Measurements from ENCODE around the gene PITX3. TPM values are rescaled to one million over a fixed set of nuclear protein-coding genes. Genes with fewer than 3 reads are reported as not detected.

PITX3 gene
- total and polyA plus RNA-seq, 10 donors: not detected

DNA sequence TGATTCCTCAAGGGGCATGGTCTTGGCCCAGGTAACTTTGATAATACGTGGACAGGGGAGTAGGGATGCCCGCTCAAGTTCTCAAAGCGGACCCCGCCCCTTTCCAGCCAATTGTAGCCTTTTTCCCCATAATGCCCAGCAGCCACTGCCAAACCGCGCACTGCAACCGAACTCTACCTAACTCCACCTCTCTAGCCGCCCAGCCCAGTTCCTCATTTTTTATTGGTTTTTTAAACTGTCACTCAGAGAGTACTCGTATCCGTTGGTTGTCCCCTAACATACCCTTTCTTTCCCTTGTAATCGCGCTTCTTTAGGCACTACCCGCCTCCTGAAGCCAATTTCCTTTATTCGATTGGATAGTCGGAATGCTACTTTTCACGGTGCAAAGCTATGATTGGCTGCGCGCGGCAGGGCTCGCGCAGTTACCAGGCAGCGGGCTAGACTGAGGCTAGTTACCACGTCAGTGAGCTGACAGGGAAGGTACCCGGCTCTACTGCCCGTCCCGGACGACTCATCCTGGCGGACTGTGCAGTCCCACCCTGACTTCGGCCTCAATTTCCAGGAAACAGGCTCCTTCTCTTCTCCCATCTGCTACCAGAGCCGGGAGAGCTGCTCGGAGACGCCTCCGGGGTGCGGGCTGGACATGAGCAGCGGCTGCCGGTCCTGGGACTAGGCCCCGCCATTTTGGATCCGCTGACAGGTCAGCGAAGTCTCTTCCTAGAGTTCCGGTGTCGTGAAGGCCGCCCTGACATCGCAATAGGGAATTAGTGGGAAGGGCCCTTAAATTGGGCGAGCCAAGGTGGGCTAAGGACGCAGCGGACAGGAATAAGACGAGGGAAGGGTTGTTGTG lies 4.0 kb upstream of the PITX3 start, which contains the start of gene GBF1:
Gene GBF1 (plus strand): TSS at position 451 of the 850 bp plus-strand sequence. CDS start 13,407 bp downstream, outside the sequence.
- Histone ChIP-seq H3K27ac (peak within 1 kb of the TSS; percentile 77 to 95 (median 92)), H3K4me3 (peak within 1 kb of the TSS; percentile 83 to 98 (median 90)), H3K27me3 (replicated peaks in 1 of 7) (peaks cover 0 to 28% (median 17%) of the 10 kb centered on the region in 7 donors), H3K4me1 (peaks cover 37 to 80% (median 67%) of the 10 kb centered on the region in 6 donors), H3K36me3 (peaks cover 0 to 19% (median 0%) of the 10 kb centered on the region in 6 donors), H3K9me3 (no peaks in the 10 kb centered on the region)
- DNase-seq: peak; percentile 96
- peak in 1 of 11 experiments; percentile 45 for TF ChIP-seq CTCF (IDR thresholded peaks at IDR 0.05 in 8 of 11, conservative IDR thresholded peaks at IDR 0.05 in 3 of 11)
- TF ChIP-seq POLR2AphosphoS5 (IDR thresholded peaks at IDR 0.05): peak; percentile 97 to 100 (median 99)
- TF ChIP-seq POLR2A (IDR thresholded peaks at IDR 0.05): peak; percentile 41 to 97 (median 77)
- WGBS, 5 donors: 0 to 1% (median 0%) methylated on average over 38 to 47 of the region's 47 CpGs
- intact Hi-C loops (cut with DNase I; ENCODE audit: low total_unique reads): no loop called here

DNA sequence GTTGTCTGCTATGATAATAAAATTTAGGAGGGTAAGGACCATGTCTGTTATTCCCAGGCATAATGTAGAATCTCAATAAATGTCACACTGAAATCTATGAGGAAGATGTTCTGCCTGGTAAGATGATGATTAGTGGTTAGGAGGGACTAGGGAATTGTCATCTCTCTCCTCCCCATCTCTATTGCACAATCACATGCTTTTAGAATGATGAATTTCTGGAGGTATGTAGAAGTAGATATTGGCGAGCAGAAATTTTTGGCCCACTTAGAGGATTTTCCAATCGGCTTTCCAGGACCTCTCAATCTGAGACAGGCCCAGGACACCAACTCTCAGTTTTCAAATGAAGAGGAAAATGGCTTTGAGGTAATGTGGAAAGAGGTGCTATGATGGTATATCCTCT lies 2.0 kb upstream of the PITX3 start:
- WGBS, 5 donors: 74 to 90% (median 86%) methylated on average over 2 of the region's 2 CpGs
- no peak overlapping the region for H3K4me3 ChIP-seq
- TF ChIP-seq CTCF (IDR thresholded peaks at IDR 0.05 in 8 of 11, conservative IDR thresholded peaks at IDR 0.05 in 3 of 11): no peak
- TF ChIP-seq POLR2AphosphoS5 (IDR thresholded peaks at IDR 0.05): no peak
- TF ChIP-seq POLR2A (IDR thresholded peaks at IDR 0.05): no peak
- peaks cover 0 to 43% (median 18%) of the 10 kb centered on the region in 7 donors for H3K27me3 ChIP-seq (replicated peaks in 1 of 7)
- no peaks in the 10 kb centered on the region for H3K9me3 ChIP-seq
- intact Hi-C loops (cut with DNase I; ENCODE audit: low total_unique reads): no loop called here
- peaks cover 37 to 65% (median 55%) of the 10 kb centered on the region in 6 donors for H3K4me1 ChIP-seq
- H3K27ac ChIP-seq: no peak overlapping the region
- no peaks in the 10 kb centered on the region for H3K36me3 ChIP-seq
- DNase-seq: no peak

- TF ChIP-seq POLR2A (IDR thresholded peaks at IDR 0.05): no peak
- TF ChIP-seq CTCF (IDR thresholded peaks at IDR 0.05 in 8 of 11, conservative IDR thresholded peaks at IDR 0.05 in 3 of 11): no peak
- no peak for TF ChIP-seq POLR2AphosphoS5 (IDR thresholded peaks at IDR 0.05)
- 24 to 35% (median 29%) methylated on average over 7 of the region's 7 CpGs for WGBS, 5 donors
- Histone ChIP-seq H3K4me3 (peak overlapping the region in 7 of 8 donors; percentile 46 to 77 (median 52)), H3K36me3 (no peaks in the 10 kb centered on the region), H3K27me3 (replicated peaks in 1 of 7) (peaks cover 0 to 43% (median 18%) of the 10 kb centered on the region in 7 donors), H3K9me3 (no peaks in the 10 kb centered on the region), H3K4me1 (peaks cover 25 to 53% (median 43%) of the 10 kb centered on the region in 6 donors), H3K27ac (no peak overlapping the region)
- DNase-seq: no peak
- intact Hi-C loops (cut with DNase I; ENCODE audit: low total_unique reads): no loop called here
These were observed 790 bp upstream of the PITX3 start for GRCh38 chr10:102242118-102242485.

DNA sequence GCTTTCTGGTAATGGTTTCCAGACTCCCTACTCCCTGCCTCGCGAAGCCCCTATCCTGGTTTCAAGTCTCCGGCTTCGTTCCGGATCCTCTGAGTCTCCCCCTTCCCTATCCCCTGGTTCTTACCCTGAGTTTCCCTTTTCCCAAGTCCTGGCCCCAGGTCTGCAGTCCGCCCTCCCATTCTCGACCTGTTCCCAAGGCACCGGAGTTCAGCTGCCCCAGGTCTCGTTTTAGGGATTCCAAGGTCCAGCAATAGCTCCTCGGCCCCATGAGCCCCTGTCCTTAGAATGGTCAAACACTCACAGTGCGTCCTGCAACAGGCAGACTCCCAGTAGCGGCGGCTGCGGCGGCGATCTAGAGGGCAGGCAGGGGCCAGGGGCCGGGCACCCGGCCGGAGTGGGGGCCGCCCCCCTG lies 274 bp downstream of the PITX3 start:
- Histone ChIP-seq H3K27ac (no peak overlapping the region), H3K36me3 (no peaks in the 10 kb centered on the region), H3K27me3 (replicated peaks in 1 of 7) (peaks cover 0 to 43% (median 18%) of the 10 kb centered on the region in 7 donors), H3K9me3 (no peaks in the 10 kb centered on the region), H3K4me1 (peaks cover 14 to 43% (median 33%) of the 10 kb centered on the region in 6 donors), H3K4me3 (peak overlapping the region; percentile 46 to 77 (median 52))
- intact Hi-C loops (cut with DNase I; ENCODE audit: low total_unique reads): no loop called here
- TF ChIP-seq POLR2A (IDR thresholded peaks at IDR 0.05) (no peak), POLR2AphosphoS5 (IDR thresholded peaks at IDR 0.05) (no peak), CTCF (IDR thresholded peaks at IDR 0.05 in 8 of 11, conservative IDR thresholded peaks at IDR 0.05 in 3 of 11) (no peak)
- no peak for DNase-seq
- 2 to 11% (median 3%) methylated on average over 8 to 20 of the region's 20 CpGs for WGBS, 5 donors
